Heart right ventricle (tissue), 16 donors: ENCODE measurements around the gene ST6GAL2. TPM values are rescaled to one million over a fixed set of nuclear protein-coding genes. Genes with fewer than 3 reads are reported as not detected.

Source experiments
- ATAC-seq, 8 donors: fragments of 200-7000 bp; cut with Tn5 transposase; one replicate each; pipeline ENCODE4 v1.9.1; 2020; ENCODE audit warnings: mild to moderate bottlenecking in 8 of 8, moderate library complexity in 8 of 8, moderate number of reproducible peaks in 1 of 8
- DNase-seq, 2 donors: peaks; one replicate each; pipeline ENCODE4 v3.0.0-alpha.2; 2020
- H3K27ac ChIP-seq, 10 donors: fragments of 200-600 bp; sonication (generic) in 2 of 10; one replicate each; pipeline versions ENCODE4 v1.5.0 to v1.8.0; 2020 to 2022; ENCODE audit warnings: mild to moderate bottlenecking in 3 of 10
- H3K27me3 ChIP-seq, 7 donors: fragments of 200-600 bp; one replicate each; pipeline ENCODE4 v1.8.0; 2021 to 2022; ENCODE audit warnings: mild to moderate bottlenecking in 2 of 7
- H3K36me3 ChIP-seq, 9 donors: fragments of 200-600 bp; sonication (generic) in 1 of 9; one replicate each; pipeline versions ENCODE4 v1.5.0 to v1.8.0; 2020 to 2022; ENCODE audit warnings: mild to moderate bottlenecking in 2 of 9
- H3K4me1 ChIP-seq, 9 donors: fragments of 200-600 bp; sonication (generic) in 1 of 9; one replicate each; pipeline versions ENCODE4 v1.5.0 to v1.8.0; 2020 to 2022; ENCODE audit warnings: mild to moderate bottlenecking in 4 of 9
- H3K4me3 ChIP-seq, 10 donors: fragments of 200-600 bp; sonication (generic) in 2 of 10; one replicate each; pipeline versions ENCODE4 v1.5.0 to v1.8.0; 2020 to 2022; ENCODE audit warnings: mild to moderate bottlenecking in 7 of 10, moderate library complexity in 2 of 10
- H3K9me3 ChIP-seq, 11 donors: fragments of 200-600 bp in 10 of 11; sonication (generic) in 2 of 11; one replicate each; pipeline versions ENCODE4 v1.5.0 to v1.8.0; 2013 to 2022; ENCODE audit warnings: mild to moderate bottlenecking in 2 of 11, control low read depth in 1 of 11, moderate library complexity in 1 of 11
- CTCF ChIP-seq, 9 donors: fragments of 200-600 bp; sonication (generic) in 2 of 9; IDR thresholded peaks; one replicate each; pipeline versions ENCODE4 v1.5.0 to v1.8.0; 2021 to 2022; ENCODE audit warnings: antibody characterized with exemption in 9 of 9, mild to moderate bottlenecking in 5 of 9, moderate library complexity in 1 of 9
- WGBS, 2 donors: extraction: QIAGEN DNeasy Blood & Tissue Kit; methylation state at CpG; one replicate each; pipeline ENCODE4 v1.1.7; 2013; ENCODE audit warnings: inconsistent platforms in 1 of 2; 5-methylcytosine and 5-hydroxymethylcytosine counted together
- intact Hi-C, 10 donors: fragments of 100-400 bp; cut with DNase I; formaldehyde crosslinking; loops; one replicate each; pipeline versions ENCODE4 v1.11.1 to v1.14.2; 2022
- polyA plus RNA-seq, 2 donors: library from polyadenylated mRNA; stranded (reverse); fragments of 200-250 nt; gene quantifications; one replicate each; pipeline ENCODE4 v1.2.3, GENCODE V29; 2013
- total RNA-seq, 10 donors: library from RNA; stranded (reverse); fragmentation: NEBNext Ultra II Directional in 3 of 10; extraction: Animal tissue kit (Norgen Biotek cat#: 25700) in 3 of 10; gene quantifications; one replicate each; pipeline versions ENCODE4 v1.2.1 to v1.2.4, GENCODE V29; 2021 to 2023
- donor health status: Arrhythmogenic right ventricular cardiomyopathy.
- donor health status: ischemic (EF 13 %, LVEDD 7.1; RV severe dilation, severe dysfunction).
- donor health status: healthy with polysubstance abuse.
- donor health status: DM: no; HTN: yes; CAD: no.
- donor health status: DM: no; HTN: no; CAD: no.
- donor health status: ischemic (EF 25% LVEDD 6.9; RV normal size, moderate dysfunction).
- donor health status: ischemic (EF 25% LVEDD 5.7; RV mildly dilated, moderate dysfunction).
- donor health status: healthy.
- donor health status: DM: yes; HTN: yes; CAD: no.
- donor health status: Ischemic cardiomyopathy.
- donor health status: ischemic (EF 35%, LVEDD 5.7; RV mildly dilated, moderate dysfunction).
- donor health status: nonischemic (EF 11% LVEDD 7.7; RV severe dilation, severe dysfunction).
- donor health status: DM: yes; HTN: yes; CAD: no.
- donor health status: PGD.
- donor health status: ischemic (EF 29% LVEDD 5.4; RV normal size, mild dysfunction).
- donor health status: nonischemic (EF 23%, LVEDD 6.1; RV moderate dilation, normal function).

The ST6GAL2 gene
- total and polyA plus RNA-seq, 12 donors = 0.12 to 0.72 (median 0.22) TPM

DNA sequence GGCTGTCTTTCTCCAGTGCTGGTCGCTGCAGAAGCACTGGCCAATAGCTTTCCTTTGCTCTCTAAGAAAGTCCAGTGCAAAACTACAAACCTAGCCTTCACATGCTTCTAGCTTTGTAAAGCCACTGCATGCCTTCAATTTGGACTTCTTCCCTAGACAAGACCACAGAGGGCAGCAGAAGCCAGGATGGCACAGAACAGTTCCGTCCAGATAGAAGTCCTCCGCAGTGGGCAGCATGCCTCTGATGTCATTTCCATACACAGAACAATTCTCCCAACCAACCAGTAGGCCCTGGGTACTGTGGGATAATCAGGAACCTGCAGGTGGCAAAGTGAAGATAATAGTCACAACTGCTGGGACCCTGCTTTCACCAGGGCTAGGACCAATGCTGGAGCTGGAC, 3.3 kb downstream of the ST6GAL2 start:
- H3K4me1 ChIP-seq = peaks cover 2 to 23% (median 8%) of the 10 kb centered on the region in 9 donors
- intact Hi-C loops = no loop called here
- ATAC-seq (no peak), DNase-seq (no peak)
- no peak overlapping the region for H3K27ac ChIP-seq
- H3K36me3 ChIP-seq = no peaks in the 10 kb centered on the region
- H3K4me3 ChIP-seq = no peak overlapping the region
- peaks cover 0 to 64% (median 52%) of the 10 kb centered on the region in 7 donors for H3K27me3 ChIP-seq
- 56 to 59% methylated on average over 3 of the region's 3 CpGs for WGBS, 2 donors
- peak in 1 of 9 donors; percentile 24 for TF ChIP-seq CTCF (IDR thresholded peaks at IDR 0.05)
- no peaks in the 10 kb centered on the region for H3K9me3 ChIP-seq

- H3K4me3 ChIP-seq = no peak overlapping the region
- no peak for TF ChIP-seq CTCF (IDR thresholded peaks at IDR 0.05)
- H3K36me3 ChIP-seq = no peaks in the 10 kb centered on the region
- no peak for ATAC-seq
- no peaks in the 10 kb centered on the region for H3K4me1 ChIP-seq
- peaks cover 0 to 21% (median 13%) of the 10 kb centered on the region in 7 donors for H3K27me3 ChIP-seq
- no peaks in the 10 kb centered on the region for H3K9me3 ChIP-seq
- WGBS, 2 donors = 89 to 95% methylated on average over 4 of the region's 4 CpGs
- no peak for DNase-seq
- no peak overlapping the region for H3K27ac ChIP-seq
- intact Hi-C loops = no loop called here
Measured at GRCh38 chr2:106878206-106878605, 7.8 kb downstream of the ST6GAL2 start.

- Histone ChIP-seq H3K36me3 (no peaks in the 10 kb centered on the region), H3K27ac (no peak overlapping the region), H3K4me1 (no peaks in the 10 kb centered on the region), H3K27me3 (peaks cover 0 to 14% (median 0%) of the 10 kb centered on the region in 7 donors), H3K9me3 (no peaks in the 10 kb centered on the region), H3K4me3 (no peak overlapping the region)
- intact Hi-C loops = no loop called here
- TF ChIP-seq CTCF (IDR thresholded peaks at IDR 0.05) = no peak
- ATAC-seq (no peak), DNase-seq (no peak)
- WGBS, 2 donors = 72 to 76% methylated on average over 5 of the region's 5 CpGs
Measured at GRCh38 chr2:106876699-106877098, 9.3 kb downstream of the ST6GAL2 start.

DNA sequence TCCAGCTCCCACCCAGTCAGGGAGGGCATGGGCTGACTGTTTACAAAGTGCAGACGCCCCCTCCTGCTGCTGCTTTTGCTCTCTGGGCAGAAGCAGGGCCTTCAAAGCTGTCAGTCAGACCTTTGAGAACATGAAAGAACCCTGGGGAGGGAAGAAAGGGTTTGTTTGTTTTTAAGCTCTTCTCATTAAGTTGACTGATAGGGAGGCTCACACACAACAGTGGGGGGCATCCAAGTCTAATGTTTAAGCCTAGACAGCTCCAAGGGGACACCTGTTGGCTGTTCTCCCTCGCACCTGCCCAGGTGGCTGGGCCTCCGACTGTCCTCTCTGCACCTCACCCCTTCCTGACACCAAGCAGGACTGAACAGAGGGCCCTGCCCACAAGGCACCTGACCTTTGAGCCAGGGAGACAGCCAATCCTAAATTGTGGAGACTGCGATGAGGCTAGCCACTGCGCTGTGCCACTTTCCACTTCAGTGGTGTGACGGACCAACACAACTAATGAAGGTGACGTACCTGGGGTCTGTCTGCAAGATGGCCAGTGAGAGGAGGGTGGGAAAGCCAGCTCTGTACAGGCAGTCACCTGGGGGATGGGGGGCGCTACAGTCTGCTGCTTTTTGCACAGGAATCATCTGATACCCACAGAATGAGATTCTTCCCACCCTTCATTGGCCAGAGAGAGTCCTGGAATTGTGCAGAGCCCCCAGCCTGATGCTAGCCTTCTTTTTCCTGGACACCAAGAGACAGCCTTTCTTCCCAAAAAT, 16.3 kb downstream of the ST6GAL2 start:
- ATAC-seq (no peak), DNase-seq (no peak)
- H3K27me3 ChIP-seq = peaks cover 0 to 5% (median 0%) of the 10 kb centered on the region in 7 donors
- H3K36me3 ChIP-seq = no peaks in the 10 kb centered on the region
- no peak overlapping the region for H3K27ac ChIP-seq
- no peaks in the 10 kb centered on the region for H3K9me3 ChIP-seq
- WGBS, 2 donors = 77 to 82% methylated on average over 8 of the region's 8 CpGs
- H3K4me1 ChIP-seq = peaks cover 0 to 10% (median 0%) of the 10 kb centered on the region in 9 donors
- no peak for TF ChIP-seq CTCF (IDR thresholded peaks at IDR 0.05)
- no peak overlapping the region for H3K4me3 ChIP-seq
- intact Hi-C loops = no loop called here
